Pulmonary artery endothelial cell (primary cell): ENCODE data around the gene BMP2K. TPM values are rescaled to one million over a fixed set of nuclear protein-coding genes. Genes with fewer than 3 reads are reported as not detected.

Experiments used
- total RNA-seq: library from RNA; depleted of rRNA; stranded (reverse); fragments of >200 nt; gene quantifications from 2 replicates; pipeline ENCODE4 v1.2.3, GENCODE V29; 2014

BMP2K gene
- total RNA-seq, 1 donor from 2014 or later = 32.2 TPM

Other genes with a start within 250 kb of the BMP2K start
- gene ANXA3, start 224.6 kb upstream of the BMP2K start, total RNA-seq = 226 and 292 TPM in 2 replicates
- gene PAQR3, start 163.1 kb downstream of the BMP2K start, total RNA-seq = 18.5 and 21.6 TPM in 2 replicates